Stimulated activated CD4-positive, alpha-beta T cell treated with anti-CD3 and anti-CD28 coated beads, TNF-alpha, amount 100 ng/mL, for 4 hours (primary cell): ENCODE results near the gene TAB2.

ENCODE experiments used
- DNase-seq, 3 experiments: peaks; one replicate each; pipeline ENCODE4 v3.0.0-alpha.2; 2020; ENCODE audit warnings: low read depth in 3 of 3

Gene TAB2

GRCh38 chr6:149317644-149318571 lies at the start of gene TAB2:
Gene TAB2, plus strand, starts transcription at chr6:149317712. Its CDS starts 52,286 bp downstream, at chr6:149369998.
- DNase-seq, result peak; percentile 74 to 79 (median 78)

- DNase-seq, result no peak
Observed at GRCh38 chr6:149268146-149268545, 49.4 kb upstream of the TAB2 start.

GRCh38 chr6:149268768-149269167 lies 48.7 kb upstream of the TAB2 start:
- DNase-seq, result no peak

- no peak for DNase-seq
Observed at GRCh38 chr6:149270616-149271015, 46.9 kb upstream of the TAB2 start.

- peak; percentile 23 to 78 (median 72) for DNase-seq
Observed at GRCh38 chr6:149271348-149272340, 45.9 kb upstream of the TAB2 start.

- no peak for DNase-seq
Observed at GRCh38 chr6:149273318-149273717, 44.2 kb upstream of the TAB2 start.

GRCh38 chr6:149275621-149276020 lies 41.9 kb upstream of the TAB2 start:
- no peak for DNase-seq

GRCh38 chr6:149277621-149278020 lies 39.9 kb upstream of the TAB2 start:
- DNase-seq, result no peak

GRCh38 chr6:149278997-149279396 lies 38.5 kb upstream of the TAB2 start:
- no peak for DNase-seq

- DNase-seq, result no peak
Observed at GRCh38 chr6:149284904-149285303, 32.6 kb upstream of the TAB2 start.

- DNase-seq, result no peak
Observed at GRCh38 chr6:149285626-149286025, 31.9 kb upstream of the TAB2 start.

- no peak for DNase-seq
Observed at GRCh38 chr6:149286905-149287304, 30.6 kb upstream of the TAB2 start.

GRCh38 chr6:149289192-149289781 lies 28.2 kb upstream of the TAB2 start:
- no peak for DNase-seq

GRCh38 chr6:149289966-149290365 lies 27.5 kb upstream of the TAB2 start:
- no peak for DNase-seq

GRCh38 chr6:149293244-149293643 lies 24.3 kb upstream of the TAB2 start:
- no peak for DNase-seq

- DNase-seq, result no peak
Observed at GRCh38 chr6:149300563-149300962, 16.9 kb upstream of the TAB2 start.

- DNase-seq, result no peak
Observed at GRCh38 chr6:149302723-149303122, 14.8 kb upstream of the TAB2 start.

GRCh38 chr6:149303468-149303867 lies 14.0 kb upstream of the TAB2 start:
- no peak for DNase-seq

GRCh38 chr6:149305372-149305771 lies 12.1 kb upstream of the TAB2 start:
- DNase-seq, result no peak

GRCh38 chr6:149306967-149307366 lies 10.5 kb upstream of the TAB2 start:
- no peak for DNase-seq

- no peak for DNase-seq
Observed at GRCh38 chr6:149311293-149311692, 6.2 kb upstream of the TAB2 start.

- DNase-seq, result no peak
Observed at GRCh38 chr6:149311766-149312165, 5.7 kb upstream of the TAB2 start.
